NCI-H460 (cell line): ENCODE data around the gene HAGH. TPM values are rescaled to one million over a fixed set of nuclear protein-coding genes. Genes with fewer than 3 reads are reported as not detected.

Experiments used
- DNase-seq: peaks from one replicate; pipeline ENCODE4 v3.0.0-alpha.2; 2016; ENCODE audit warnings: low read depth; ENCODE audit errors: extremely low read depth
- total RNA-seq: library from RNA; depleted of rRNA; stranded (reverse); fragments of >200 nt; shearing (Covaris generic); gene quantifications from 2 replicates; pipeline ENCODE4 v1.2.3, GENCODE V29; 2014

The HAGH gene
- total RNA-seq, 1 experiment from 2014 or later = 73.9 TPM

GRCh38 chr16:1775846-1776671 lies 50.6 kb downstream of the HAGH start:
- DNase-seq = no peak

- no peak for DNase-seq
Measured at GRCh38 chr16:1775006-1775845, 51.4 kb downstream of the HAGH start.

GRCh38 chr16:1774448-1774780 lies 52.2 kb downstream of the HAGH start:
- DNase-seq = no peak

GRCh38 chr16:1773703-1774447 lies 52.8 kb downstream of the HAGH start:
- no peak for DNase-seq

- peak; percentile 79 for DNase-seq
Measured at GRCh38 chr16:1772908-1773702, 53.5 kb downstream of the HAGH start, which contains the start of gene MRPS34. MRPS34 (minus strand) TSS chr16:1773134; CDS start chr16:1773119, 15 bp downstream.

GRCh38 chr16:1772362-1772907 lies 54.2 kb downstream of the HAGH start, which contains the start of gene EME2:
EME2 (plus strand) TSS chr16:1772810; CDS start chr16:1773228, 418 bp downstream.
- no peak for DNase-seq

- no peak for DNase-seq
Measured at GRCh38 chr16:1771864-1772361, 54.7 kb downstream of the HAGH start.

GRCh38 chr16:1771188-1771863 lies 55.3 kb downstream of the HAGH start, which contains the start of gene NME3:
NME3 (minus strand) TSS chr16:1771543; CDS start chr16:1771534, 9 bp downstream.
- DNase-seq = peak; percentile 49

GRCh38 chr16:1770328-1771187 lies 56.1 kb downstream of the HAGH start:
- peak; percentile 31 for DNase-seq

GRCh38 chr16:1769402-1770300 lies 57.0 kb downstream of the HAGH start:
- DNase-seq = no peak

GRCh38 chr16:1768767-1769401 lies 57.7 kb downstream of the HAGH start:
- DNase-seq = no peak

GRCh38 chr16:1768061-1768766 lies 58.4 kb downstream of the HAGH start:
- DNase-seq = no peak

GRCh38 chr16:1767116-1767994 lies 59.3 kb downstream of the HAGH start:
- DNase-seq = no peak

GRCh38 chr16:1766701-1767100 lies 59.9 kb downstream of the HAGH start:
- no peak for DNase-seq

GRCh38 chr16:1766231-1766630 lies 60.4 kb downstream of the HAGH start:
- DNase-seq = no peak
